Activated CD8-positive, alpha-beta memory T cell treated with anti-CD3 and anti-CD28 coated beads for 36 hours (primary cell): ENCODE results near the gene TGFB1I1. TPM values are rescaled to one million over a fixed set of nuclear protein-coding genes. Genes with fewer than 3 reads are reported as not detected.
"Not testable (repeated sequence)": the region's sequence is repeated elsewhere in the genome, so short reads cannot be mapped to it uniquely, and the experiment has no call there.

Experiments
- CTCF ChIA-PET: fragments of 350-600 bp; sonication (Branson Sonifier 250); formaldehyde crosslinking; loops from one replicate; lab custom pipeline; 2021; ENCODE audit warnings: antibody characterized with exemption; lab: Charles Lee
- POLR2A ChIA-PET: fragments of 350-600 bp; sonication (Branson Sonifier 250); formaldehyde crosslinking; loops from one replicate; lab custom pipeline; 2021; ENCODE audit warnings: antibody characterized with exemption; lab: Charles Lee
- total RNA-seq, 2 experiments: library from RNA; stranded (reverse); gene quantifications; one replicate each; pipeline ENCODE4 v1.2.3, GENCODE V29; 2021

TGFB1I1 gene
- total RNA-seq, 2 experiments from 2014 or later: 0.48 to 0.74 TPM

- ChIA-PET CTCF (interaction anchor here (0.7 to 3.1 kb wide), 12 partner anchors 10 to 456 kb away, joined by 3 to 19 read pairs (median 6); partner anchors contain the start of genes HSD3B7 and ITGAX), POLR2A (interaction anchor here (0.6 kb wide), 1 partner anchor 22 kb away, joined by 14 read pairs; no protein-coding TSS in a partner anchor)
Observed at GRCh38 chr16:31441956-31442355, 30.0 kb upstream of the TGFB1I1 start.

- POLR2A ChIA-PET: not testable (repeated sequence)
- CTCF ChIA-PET: interaction anchor here (0.7 to 1.0 kb wide), 2 partner anchors 229 to 255 kb away, joined by 3 read pairs; partner anchors contain the start of gene PYDC1
Observed at GRCh38 chr16:31445931-31446330, 26.0 kb upstream of the TGFB1I1 start.

- POLR2A ChIA-PET: no interaction called here
- CTCF ChIA-PET: interaction anchor here (0.8 to 1.0 kb wide), 2 partner anchors 10 to 65 kb away, joined by 3 to 4 read pairs; no protein-coding TSS in a partner anchor
Observed at GRCh38 chr16:31451201-31451600, 20.8 kb upstream of the TGFB1I1 start.

GRCh38 chr16:31451681-31452351, 20.1 kb upstream of the TGFB1I1 start:
- POLR2A ChIA-PET: interaction anchor here (0.7 kb wide), 2 partner anchors 100 to 417 kb away, joined by 3 to 4 read pairs; no protein-coding TSS in a partner anchor
- CTCF ChIA-PET: interaction anchor here (0.7 to 1.3 kb wide), 4 partner anchors 9 to 66 kb away, joined by 3 to 4 read pairs (median 3); no protein-coding TSS in a partner anchor

GRCh38 chr16:31452631-31453106, 19.3 kb upstream of the TGFB1I1 start:
- POLR2A ChIA-PET: interaction anchor here (0.7 kb wide), 1 partner anchor 418 kb away, joined by 4 read pairs; no protein-coding TSS in a partner anchor
- CTCF ChIA-PET: interaction anchor here (0.7 to 1.3 kb wide), 2 partner anchors 21 to 52 kb away, joined by 3 read pairs; no protein-coding TSS in a partner anchor

GRCh38 chr16:31453255-31454204, 18.4 kb upstream of the TGFB1I1 start:
- ChIA-PET POLR2A (no interaction called here), CTCF (interaction anchor here (0.9 kb wide), 1 partner anchor 121 kb away, joined by 3 read pairs; no protein-coding TSS in a partner anchor)

- ChIA-PET POLR2A (interaction anchor here (0.6 to 0.7 kb wide), 3 partner anchors 16 to 473 kb away, joined by 3 to 5 read pairs (median 3); partner anchors contain the start of gene TGFB1I1), CTCF (interaction anchor here (1.0 kb wide), 2 partner anchors 313 to 429 kb away, joined by 3 to 4 read pairs; no protein-coding TSS in a partner anchor)
Observed at GRCh38 chr16:31455601-31456314, 16.2 kb upstream of the TGFB1I1 start.

- POLR2A ChIA-PET: no interaction called here
- CTCF ChIA-PET: interaction anchor here (2.1 kb wide), 1 partner anchor 14 kb away, joined by 19 read pairs; the partner anchor contains the start of gene ZNF843
Observed at GRCh38 chr16:31456988-31457360, 15.0 kb upstream of the TGFB1I1 start.

- ChIA-PET CTCF (interaction anchor here (0.6 to 2.1 kb wide), 8 partner anchors 10 to 411 kb away, joined by 3 to 19 read pairs (median 3); partner anchors contain the start of genes FUS and ZNF843), POLR2A (interaction anchor here (0.6 to 2.8 kb wide), 8 partner anchors 19 to 416 kb away, joined by 3 to 15 read pairs (median 6); partner anchors contain the start of genes FUS, RUSF1, ZNF267 and ZNF646)
Observed at GRCh38 chr16:31458073-31458843, 13.7 kb upstream of the TGFB1I1 start.

GRCh38 chr16:31458844-31459686, 12.9 kb upstream of the TGFB1I1 start, which contains the start of gene ARMC5:
Gene ARMC5, plus strand, starts transcription at chr16:31459501. Its CDS starts 24 bp downstream, at chr16:31459525.
- ChIA-PET POLR2A (interaction anchor here (0.6 to 2.8 kb wide), 11 partner anchors 18 to 425 kb away, joined by 3 to 15 read pairs (median 4); partner anchors contain the start of genes FUS, RUSF1, STX4 and ZNF267), CTCF (interaction anchor here (0.9 to 2.4 kb wide), 11 partner anchors 12 to 410 kb away, joined by 3 to 19 read pairs (median 3); partner anchors contain the start of genes FUS, TGFB1I1 and ZNF843)

- ChIA-PET POLR2A (interaction anchor here (1.0 to 2.8 kb wide), 13 partner anchors 17 to 426 kb away, joined by 3 to 15 read pairs (median 4); partner anchors contain the start of genes FUS, RUSF1, STX4 and ZNF267), CTCF (interaction anchor here (0.6 to 2.4 kb wide), 18 partner anchors 8 to 409 kb away, joined by 3 to 11 read pairs (median 3); partner anchors contain the start of genes FUS, TGFB1I1 and ZNF843)
Observed at GRCh38 chr16:31459687-31460581, 12.0 kb upstream of the TGFB1I1 start.

- ChIA-PET POLR2A (interaction anchor here (1.0 to 2.8 kb wide), 7 partner anchors 18 to 413 kb away, joined by 3 to 15 read pairs (median 3); partner anchors contain the start of genes ZNF267 and ZNF843), CTCF (interaction anchor here (0.6 to 2.4 kb wide), 13 partner anchors 9 to 408 kb away, joined by 3 to 11 read pairs (median 3); partner anchors contain the start of genes TGFB1I1 and ZNF843)
Observed at GRCh38 chr16:31460582-31461002, 11.4 kb upstream of the TGFB1I1 start.

- ChIA-PET POLR2A (interaction anchor here (1.1 to 2.7 kb wide), 3 partner anchors 26 to 408 kb away, joined by 3 to 15 read pairs (median 3); no protein-coding TSS in a partner anchor), CTCF (interaction anchor here (1.1 to 2.4 kb wide), 8 partner anchors 9 to 408 kb away, joined by 3 to 11 read pairs (median 4); partner anchors contain the start of gene TGFB1I1)
Observed at GRCh38 chr16:31461201-31461920, 10.6 kb upstream of the TGFB1I1 start.
